Osteoblast (primary cell): ENCODE results near the gene TERB1. TPM values are rescaled to one million over a fixed set of nuclear protein-coding genes. Genes with fewer than 3 reads are reported as not detected.

Source experiments
- DNase-seq: peaks from one replicate; pipeline ENCODE4 v3.0.0; 2011; ENCODE audit warnings: low spot score, mixed read lengths; ENCODE audit not compliant: insufficient read length; ENCODE audit errors: missing footprints
- H2AFZ ChIP-seq: 2 replicates; pipeline ENCODE4 v1.6.0; 2011; ENCODE audit warnings: mild to moderate bottlenecking, low read length
- H3K27ac ChIP-seq: 2 replicates; pipeline ENCODE4 v1.5.1; 2011; ENCODE audit warnings: mild to moderate bottlenecking, low read depth, low read length, moderate library complexity
- H3K27me3 ChIP-seq: 2 replicates; pipeline ENCODE4 v1.6.0; 2012; ENCODE audit warnings: mild to moderate bottlenecking, control low read depth, inconsistent platforms, low read length, moderate library complexity; ENCODE audit not compliant: insufficient read depth
- H3K36me3 ChIP-seq: 2 replicates; pipeline ENCODE4 v1.5.1; 2011; ENCODE audit warnings: mild to moderate bottlenecking, low read length, control low read depth, moderate library complexity; ENCODE audit not compliant: insufficient read depth
- H3K4me1 ChIP-seq: 2 replicates; pipeline ENCODE4 v1.5.1; 2011; ENCODE audit warnings: mild to moderate bottlenecking, low read length, control low read depth, moderate library complexity; ENCODE audit not compliant: insufficient read depth
- H3K4me2 ChIP-seq: 2 replicates; pipeline ENCODE4 v1.6.0; 2011; ENCODE audit warnings: mild to moderate bottlenecking, low read length; ENCODE audit not compliant: insufficient read depth
- H3K4me3 ChIP-seq: fragments of 200-600 bp; sonication (generic); 3 replicates; pipeline ENCODE4 v1.5.1; 2012; ENCODE audit warnings: mild to moderate bottlenecking, low read length, inconsistent platforms; ENCODE audit not compliant: insufficient read depth
- H3K79me2 ChIP-seq: 2 replicates; pipeline ENCODE4 v1.6.0; 2012; ENCODE audit warnings: mild to moderate bottlenecking, low read length, control low read depth, inconsistent platforms; ENCODE audit not compliant: insufficient read depth
- H3K9me3 ChIP-seq: 2 replicates; pipeline ENCODE4 v1.5.1; 2011; ENCODE audit warnings: low read depth, low read length, control low read depth
- H4K20me1 ChIP-seq: 2 replicates; pipeline ENCODE4 v1.6.0; 2012; ENCODE audit warnings: mild to moderate bottlenecking, low read length, control low read depth; ENCODE audit not compliant: insufficient read depth
- total RNA-seq: library from RNA; depleted of rRNA; stranded (reverse); fragments of >200 nt; gene quantifications from 2 replicates; pipeline ENCODE4 v1.2.3, GENCODE V29; 2012
- TF ChIP-seq, protein P1 (sequence below): IDR thresholded peaks from 2 replicates; pipeline ENCODE4 v1.5.1; 2011; ENCODE audit warnings: mild to moderate bottlenecking, low read depth, low read length, moderate library complexity; ENCODE audit errors: extremely low read depth

TERB1 gene
- total RNA-seq, 1 donor: 0.36 TPM

DNA sequence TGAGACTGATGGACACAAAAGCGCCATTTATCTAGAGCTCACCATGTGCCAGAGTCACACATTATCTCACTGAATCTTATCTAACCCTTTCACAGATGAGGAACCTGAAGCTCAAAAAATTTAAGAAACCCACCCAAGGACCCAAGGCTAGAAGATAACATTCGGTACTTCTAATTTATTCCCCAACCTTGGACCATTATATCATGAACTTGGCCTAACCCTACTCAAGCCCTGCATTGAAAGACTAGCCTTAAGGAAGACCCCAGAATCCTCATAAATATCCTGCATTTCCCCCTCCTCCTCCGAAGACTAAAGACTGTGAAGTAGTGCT lies 49.4 kb downstream of the TERB1 start:
- Histone ChIP-seq H3K4me2 (peak overlapping the region; percentile 88), H3K27me3 (no peaks in the 10 kb centered on the region), H4K20me1 (peaks cover 25% of the 10 kb centered on the region), H3K4me1 (peaks cover 17% of the 10 kb centered on the region), H3K9me3 (no peaks in the 10 kb centered on the region), H3K4me3 (peak overlapping the region; percentile 88), H3K36me3 (peaks cover 27% of the 10 kb centered on the region), H3K79me2 (peaks cover 47% of the 10 kb centered on the region), H3K27ac (peak overlapping the region; percentile 87), H2AFZ (peak overlapping the region; percentile 97)
- TF ChIP-seq, protein P1, sequence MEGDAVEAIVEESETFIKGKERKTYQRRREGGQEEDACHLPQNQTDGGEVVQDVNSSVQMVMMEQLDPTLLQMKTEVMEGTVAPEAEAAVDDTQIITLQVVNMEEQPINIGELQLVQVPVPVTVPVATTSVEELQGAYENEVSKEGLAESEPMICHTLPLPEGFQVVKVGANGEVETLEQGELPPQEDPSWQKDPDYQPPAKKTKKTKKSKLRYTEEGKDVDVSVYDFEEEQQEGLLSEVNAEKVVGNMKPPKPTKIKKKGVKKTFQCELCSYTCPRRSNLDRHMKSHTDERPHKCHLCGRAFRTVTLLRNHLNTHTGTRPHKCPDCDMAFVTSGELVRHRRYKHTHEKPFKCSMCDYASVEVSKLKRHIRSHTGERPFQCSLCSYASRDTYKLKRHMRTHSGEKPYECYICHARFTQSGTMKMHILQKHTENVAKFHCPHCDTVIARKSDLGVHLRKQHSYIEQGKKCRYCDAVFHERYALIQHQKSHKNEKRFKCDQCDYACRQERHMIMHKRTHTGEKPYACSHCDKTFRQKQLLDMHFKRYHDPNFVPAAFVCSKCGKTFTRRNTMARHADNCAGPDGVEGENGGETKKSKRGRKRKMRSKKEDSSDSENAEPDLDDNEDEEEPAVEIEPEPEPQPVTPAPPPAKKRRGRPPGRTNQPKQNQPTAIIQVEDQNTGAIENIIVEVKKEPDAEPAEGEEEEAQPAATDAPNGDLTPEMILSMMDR: no peak
- no peak for DNase-seq

DNA sequence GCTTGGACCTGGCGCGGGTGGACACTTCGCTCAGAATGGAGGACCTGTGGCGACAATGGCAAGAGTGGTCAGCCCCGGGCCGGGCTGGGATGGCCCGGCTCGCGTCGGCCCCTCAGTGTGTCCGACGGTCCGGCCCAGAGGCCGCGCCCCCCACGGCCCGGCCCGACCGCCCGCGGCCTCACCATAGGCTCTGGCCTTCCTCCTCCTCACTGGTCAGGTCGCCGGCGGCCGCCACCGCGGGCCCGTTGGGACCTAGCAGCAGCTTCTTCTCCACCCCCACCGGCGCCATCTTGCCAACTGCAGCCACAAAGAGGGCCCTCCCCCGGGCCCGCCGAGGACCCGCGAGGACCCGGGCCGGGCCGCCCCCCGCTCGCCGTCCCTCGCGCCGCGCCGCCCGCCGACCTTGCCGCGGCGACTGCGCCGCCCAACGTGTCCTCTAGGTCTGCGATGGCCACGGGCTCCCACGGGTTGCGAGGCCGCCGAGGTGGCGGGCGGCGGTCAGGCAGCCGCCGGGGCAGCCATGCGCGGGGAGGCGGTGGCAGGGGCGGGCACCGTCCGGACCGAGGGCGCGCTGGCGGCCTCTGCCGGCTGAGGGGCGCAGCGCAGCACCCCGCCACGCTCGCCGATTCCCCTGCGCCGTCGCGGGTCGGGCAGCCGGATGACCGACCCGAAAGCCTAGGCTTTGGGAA lies 49.9 kb downstream of the TERB1 start, which contains the start of gene DYNC1LI2:
DYNC1LI2 (minus strand) TSS at position 307 of the 689 bp plus-strand sequence; CDS start at position 289, 18 bp downstream.
- H3K27ac ChIP-seq: peak within 1 kb of the TSS; percentile 87
- TF ChIP-seq, protein P1: peak; percentile 60
- peaks cover 32% of the 10 kb centered on the region for H3K36me3 ChIP-seq
- H4K20me1 ChIP-seq: peaks cover 29% of the 10 kb centered on the region
- no peaks in the 10 kb centered on the region for H3K9me3 ChIP-seq
- no peaks in the 10 kb centered on the region for H3K27me3 ChIP-seq
- peak within 1 kb of the TSS; percentile 97 for H2AFZ ChIP-seq
- H3K4me3 ChIP-seq: peak within 1 kb of the TSS; percentile 88
- peak within 1 kb of the TSS; percentile 88 for H3K4me2 ChIP-seq
- peak; percentile 99 for DNase-seq
- H3K4me1 ChIP-seq: peaks cover 20% of the 10 kb centered on the region
- peaks cover 52% of the 10 kb centered on the region for H3K79me2 ChIP-seq

DNA sequence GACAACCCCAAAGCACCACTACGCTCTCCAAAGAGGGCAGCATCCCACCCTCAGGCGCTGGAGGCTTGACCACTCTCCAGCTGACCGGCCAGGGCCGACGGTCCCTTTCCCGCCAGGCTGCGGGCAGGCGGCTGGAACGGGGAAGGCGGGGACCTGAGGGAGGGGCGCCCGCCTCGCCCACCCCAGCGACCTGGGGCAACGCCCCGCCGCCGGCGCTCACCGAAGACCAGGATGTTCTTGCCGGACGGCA lies 50.4 kb downstream of the TERB1 start:
- TF ChIP-seq, protein P1: no peak
- Histone ChIP-seq H3K9me3 (no peaks in the 10 kb centered on the region), H3K27ac (peak overlapping the region; percentile 87), H3K4me1 (peaks cover 20% of the 10 kb centered on the region), H4K20me1 (peaks cover 31% of the 10 kb centered on the region), H3K79me2 (peaks cover 57% of the 10 kb centered on the region), H2AFZ (peak overlapping the region; percentile 58), H3K36me3 (peaks cover 36% of the 10 kb centered on the region), H3K4me3 (peak overlapping the region; percentile 88), H3K4me2 (peak overlapping the region; percentile 88), H3K27me3 (no peaks in the 10 kb centered on the region)
- peak; percentile 78 for DNase-seq

DNA sequence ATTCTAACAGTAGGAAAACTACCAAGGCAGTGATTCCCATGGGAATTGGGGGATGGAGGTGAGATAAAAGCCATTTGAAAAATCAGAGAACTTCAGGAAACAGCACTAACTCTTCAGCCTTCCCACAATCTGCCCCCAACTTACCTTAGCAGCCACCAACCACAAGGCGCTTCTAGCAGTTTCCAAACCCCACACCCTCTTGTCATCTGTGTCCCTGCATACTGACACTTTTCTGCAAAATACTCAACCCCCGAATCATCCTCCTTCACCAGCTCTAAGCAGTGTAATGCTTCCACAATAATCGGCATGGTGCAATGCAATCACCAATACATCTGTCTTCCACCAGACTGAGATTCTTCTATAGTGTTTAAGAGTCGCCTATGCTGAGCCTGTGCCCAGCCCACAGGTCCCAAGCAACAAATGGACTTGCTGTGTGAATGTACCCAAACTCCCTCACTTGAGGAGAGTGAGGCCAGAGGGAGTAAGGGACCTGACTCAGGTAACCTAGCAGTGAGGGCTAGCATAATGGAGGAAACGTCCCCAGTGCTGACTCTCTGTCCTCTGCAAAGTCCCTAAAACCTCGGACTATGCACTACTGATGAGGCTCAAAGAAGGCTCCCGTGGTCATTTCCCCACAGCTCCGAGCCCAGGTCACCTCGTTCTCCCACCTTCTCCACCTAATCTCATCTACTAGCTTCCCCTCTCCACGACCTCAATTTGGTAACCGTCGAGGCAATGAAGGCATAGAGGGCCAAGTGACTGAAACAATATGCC lies 50.9 kb downstream of the TERB1 start:
- peaks cover 20% of the 10 kb centered on the region for H3K4me1 ChIP-seq
- H3K27ac ChIP-seq: peak overlapping the region; percentile 87
- peak overlapping the region; percentile 58 for H2AFZ ChIP-seq
- no peaks in the 10 kb centered on the region for H3K9me3 ChIP-seq
- peaks cover 32% of the 10 kb centered on the region for H4K20me1 ChIP-seq
- H3K36me3 ChIP-seq: peaks cover 39% of the 10 kb centered on the region
- peak overlapping the region; percentile 88 for H3K4me2 ChIP-seq
- peak overlapping the region; percentile 88 for H3K4me3 ChIP-seq
- no peaks in the 10 kb centered on the region for H3K27me3 ChIP-seq
- DNase-seq: peak; percentile 48
- peaks cover 60% of the 10 kb centered on the region for H3K79me2 ChIP-seq
- TF ChIP-seq, protein P1: no peak
